ENCODE data around the gene LIN7C. TPM values are rescaled to one million over a fixed set of nuclear protein-coding genes. Genes with fewer than 3 reads are reported as not detected.

The LIN7C gene
- polyA plus RNA-seq, 1 donor (not counting 4 experiments of a cell fraction or from before 2014, with no cell fraction given) = 23.0 TPM

DNA sequence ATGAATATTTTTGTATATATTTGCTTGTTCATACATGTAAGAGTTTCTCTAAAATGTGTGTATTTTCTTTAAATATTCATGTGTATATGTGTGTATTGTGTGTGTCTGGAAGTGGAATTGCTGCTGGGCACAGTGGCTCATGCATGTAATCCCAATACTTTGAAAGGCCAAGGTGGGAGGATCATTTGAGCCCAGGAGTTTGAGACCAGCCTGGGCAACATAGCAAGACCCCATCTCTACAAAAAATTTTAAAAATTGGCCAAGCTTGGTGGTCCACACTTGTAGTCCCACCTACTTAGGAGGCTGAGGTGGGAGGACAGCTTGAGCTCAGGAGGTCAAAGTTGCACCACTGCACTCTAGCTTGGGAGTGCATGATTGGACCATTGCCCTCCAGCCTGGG, 29.3 kb downstream of the LIN7C start:
- H3K36me3 ChIP-seq (ENCODE audit: control insufficient read depth in 2 of 2, extremely low read depth in 1 of 2, insufficient read depth in 2 of 2, low read length in 2 of 2) = no peaks in the 10 kb centered on the region
- peaks cover 4% of the 10 kb centered on the region for H3K4me1 ChIP-seq (ENCODE audit: control insufficient read depth, extremely low read depth, insufficient read depth, low read length)
- H3K27me3 ChIP-seq (ENCODE audit: control insufficient read depth, extremely low read depth, insufficient read depth, low read length) = no peaks in the 10 kb centered on the region
- H3K9me1 ChIP-seq (ENCODE audit: control insufficient read depth, extremely low read depth, insufficient read depth, low read length) = no peaks in the 10 kb centered on the region
- no peak overlapping the region for H3K4me3 ChIP-seq (ENCODE audit: control insufficient read depth in 2 of 3, extremely low read depth in 1 of 3, insufficient read depth in 2 of 3, low read depth in 1 of 3, low read length in 3 of 3)
- TF ChIP-seq, protein P1, sequence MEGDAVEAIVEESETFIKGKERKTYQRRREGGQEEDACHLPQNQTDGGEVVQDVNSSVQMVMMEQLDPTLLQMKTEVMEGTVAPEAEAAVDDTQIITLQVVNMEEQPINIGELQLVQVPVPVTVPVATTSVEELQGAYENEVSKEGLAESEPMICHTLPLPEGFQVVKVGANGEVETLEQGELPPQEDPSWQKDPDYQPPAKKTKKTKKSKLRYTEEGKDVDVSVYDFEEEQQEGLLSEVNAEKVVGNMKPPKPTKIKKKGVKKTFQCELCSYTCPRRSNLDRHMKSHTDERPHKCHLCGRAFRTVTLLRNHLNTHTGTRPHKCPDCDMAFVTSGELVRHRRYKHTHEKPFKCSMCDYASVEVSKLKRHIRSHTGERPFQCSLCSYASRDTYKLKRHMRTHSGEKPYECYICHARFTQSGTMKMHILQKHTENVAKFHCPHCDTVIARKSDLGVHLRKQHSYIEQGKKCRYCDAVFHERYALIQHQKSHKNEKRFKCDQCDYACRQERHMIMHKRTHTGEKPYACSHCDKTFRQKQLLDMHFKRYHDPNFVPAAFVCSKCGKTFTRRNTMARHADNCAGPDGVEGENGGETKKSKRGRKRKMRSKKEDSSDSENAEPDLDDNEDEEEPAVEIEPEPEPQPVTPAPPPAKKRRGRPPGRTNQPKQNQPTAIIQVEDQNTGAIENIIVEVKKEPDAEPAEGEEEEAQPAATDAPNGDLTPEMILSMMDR (optimal IDR thresholded peaks at IDR 0.05 in 1 of 3, IDR thresholded peaks at IDR 0.05 in 1 of 3, conservative IDR thresholded peaks at IDR 0.05 in 1 of 3; ENCODE audit: extremely low read depth in 1 of 3, insufficient read depth in 2 of 3, low read length in 3 of 3) = no peak
- no peak for TF ChIP-seq EZH2 (IDR thresholded peaks at IDR 0.05; ENCODE audit: low read length)
- dilution Hi-C loops (cut with MboI; ENCODE audit: extremely low pct_ligation_motif_present, low sequenced_read_pairs) = loop anchor here (25.0 kb wide), 1 partner anchor 290 kb away; no protein-coding TSS in a partner anchor
- H3K9ac ChIP-seq (ENCODE audit: control insufficient read depth, extremely low read depth, insufficient read depth, low read length) = no peak overlapping the region
- H4K20me1 ChIP-seq (ENCODE audit: control insufficient read depth, extremely low read depth, insufficient read depth, low read length) = no peaks in the 10 kb centered on the region
- no peak overlapping the region for H3K4me2 ChIP-seq (ENCODE audit: control insufficient read depth, extremely low read depth, insufficient read depth, low read depth, low read length)
- H3K27ac ChIP-seq (ENCODE audit: control insufficient read depth, insufficient read depth, low read length) = no peak overlapping the region
- no peak overlapping the region for H2AFZ ChIP-seq (ENCODE audit: control insufficient read depth, low read length)
- no peaks in the 10 kb centered on the region for H3K9me3 ChIP-seq (ENCODE audit: control insufficient read depth, low read depth, low read length)
- DNase-seq (ENCODE audit: low read depth, low spot score) (no peak), FAIRE-seq (no peak)
- H3K79me2 ChIP-seq (ENCODE audit: control insufficient read depth, insufficient read depth, low read length) = peaks cover 4% of the 10 kb centered on the region

DNA sequence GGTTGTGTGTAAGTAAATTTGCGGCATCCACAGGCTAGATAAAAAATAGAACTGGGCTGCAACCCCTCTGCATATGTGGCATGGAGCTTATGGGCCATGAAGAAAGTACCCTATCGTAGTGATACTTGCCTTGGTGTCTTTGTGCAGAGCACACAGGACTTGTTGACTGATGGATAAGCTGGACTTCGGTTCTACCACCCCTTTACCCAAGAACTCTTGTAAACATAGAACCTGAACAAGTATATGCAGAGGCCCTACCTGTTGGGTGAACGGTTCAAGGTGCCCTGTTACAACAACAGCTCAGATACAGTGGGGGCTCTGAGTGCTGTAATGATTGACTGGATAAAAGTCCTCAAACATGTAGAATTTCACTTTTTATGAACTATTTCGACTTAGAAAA, 30.9 kb downstream of the LIN7C start:
- Histone ChIP-seq H2AFZ (ENCODE audit: control insufficient read depth, low read length) (no peak overlapping the region), H3K79me2 (ENCODE audit: control insufficient read depth, insufficient read depth, low read length) (peaks cover 19% of the 10 kb centered on the region), H3K27me3 (ENCODE audit: control insufficient read depth, extremely low read depth, insufficient read depth, low read length) (no peaks in the 10 kb centered on the region), H3K36me3 (ENCODE audit: control insufficient read depth in 2 of 2, extremely low read depth in 1 of 2, insufficient read depth in 2 of 2, low read length in 2 of 2) (no peaks in the 10 kb centered on the region), H4K20me1 (ENCODE audit: control insufficient read depth, extremely low read depth, insufficient read depth, low read length) (no peaks in the 10 kb centered on the region), H3K9me1 (ENCODE audit: control insufficient read depth, extremely low read depth, insufficient read depth, low read length) (no peaks in the 10 kb centered on the region), H3K9me3 (ENCODE audit: control insufficient read depth, low read depth, low read length) (no peaks in the 10 kb centered on the region), H3K4me1 (ENCODE audit: control insufficient read depth, extremely low read depth, insufficient read depth, low read length) (peaks cover 4% of the 10 kb centered on the region), H3K4me2 (ENCODE audit: control insufficient read depth, extremely low read depth, insufficient read depth, low read depth, low read length) (no peak overlapping the region), H3K27ac (ENCODE audit: control insufficient read depth, insufficient read depth, low read length) (no peak overlapping the region), H3K4me3 (ENCODE audit: control insufficient read depth in 2 of 3, extremely low read depth in 1 of 3, insufficient read depth in 2 of 3, low read depth in 1 of 3, low read length in 3 of 3) (no peak overlapping the region), H3K9ac (ENCODE audit: control insufficient read depth, extremely low read depth, insufficient read depth, low read length) (no peak overlapping the region)
- FAIRE-seq (no peak), DNase-seq (ENCODE audit: low read depth, low spot score) (no peak)
- dilution Hi-C loops (cut with MboI; ENCODE audit: extremely low pct_ligation_motif_present, low sequenced_read_pairs) = loop anchor here (25.0 kb wide), 1 partner anchor 288 kb away; no protein-coding TSS in a partner anchor
- TF ChIP-seq EZH2 (IDR thresholded peaks at IDR 0.05; ENCODE audit: low read length) = no peak
- TF ChIP-seq, protein P1 (optimal IDR thresholded peaks at IDR 0.05 in 1 of 3, IDR thresholded peaks at IDR 0.05 in 1 of 3, conservative IDR thresholded peaks at IDR 0.05 in 1 of 3; ENCODE audit: extremely low read depth in 1 of 3, insufficient read depth in 2 of 3, low read length in 3 of 3) = no peak

Data from keratinocyte (primary cell).